Common myeloid progenitor, CD34-positive (primary cell): Measurements from ENCODE around the gene SULT1B1. TPM values are rescaled to one million over a fixed set of nuclear protein-coding genes. Genes with fewer than 3 reads are reported as not detected.
A peak's percentile ranks its signal among the peaks of the same experiment; 100 is the strongest.

Experiments
- CTCF ChIA-PET: fragments of 350-600 bp; sonication (Branson Sonifier 250); formaldehyde crosslinking; loops from one replicate; lab custom pipeline; 2021; ENCODE audit warnings: antibody characterized with exemption; lab: Charles Lee
- POLR2A ChIA-PET: fragments of 350-600 bp; sonication (Branson Sonifier 250); formaldehyde crosslinking; loops from one replicate; lab custom pipeline; 2021; ENCODE audit warnings: antibody characterized with exemption; lab: Charles Lee
- DNase-seq, 3 donors: peaks; one replicate each; pipeline versions ENCODE4 v3.0.0 to v3.0.0-alpha.2; 2013
- H3K27ac ChIP-seq, 2 experiments: 1 replicate in 1 of 2; 2 replicates in 1 of 2; pipeline ENCODE4 v1.7.0; 2013; ENCODE audit warnings: inconsistent platforms in 2 of 2, low read length in 2 of 2, mild to moderate bottlenecking in 2 of 2, low read depth in 1 of 2, moderate library complexity in 1 of 2; ENCODE audit not compliant: severe bottlenecking in 2 of 2, insufficient read depth in 1 of 2, poor library complexity in 1 of 2
- H3K27me3 ChIP-seq, 5 experiments: replicated peaks in 2 of 5; 1 replicate in 3 of 5; 2 replicates in 2 of 5; pipeline versions ENCODE4 v1.6.1 to v1.7.0; 2013; ENCODE audit warnings: low read length in 4 of 5, mild to moderate bottlenecking in 2 of 5, moderate library complexity in 2 of 5, inconsistent platforms in 1 of 5; ENCODE audit not compliant: insufficient read depth in 5 of 5, control insufficient read depth in 4 of 5
- H3K36me3 ChIP-seq, 4 experiments: 1 replicate in 2 of 4; 2 replicates in 2 of 4; pipeline versions ENCODE4 v1.6.1 to v1.7.0; 2013; ENCODE audit warnings: low read length in 3 of 4, control low read depth in 1 of 4, mild to moderate bottlenecking in 1 of 4; ENCODE audit not compliant: control insufficient read depth in 4 of 4, insufficient read depth in 4 of 4
- H3K4me1 ChIP-seq, 4 experiments: 1 replicate in 3 of 4; 2 replicates in 1 of 4; pipeline versions ENCODE4 v1.6.1 to v1.7.1; 2013; ENCODE audit warnings: low read length in 3 of 4, mild to moderate bottlenecking in 3 of 4, control low read depth in 1 of 4, inconsistent platforms in 1 of 4, moderate library complexity in 1 of 4; ENCODE audit not compliant: control insufficient read depth in 4 of 4, insufficient read depth in 4 of 4; ENCODE audit errors: control extremely low read depth in 1 of 4
- H3K4me3 ChIP-seq, 7 experiments: 1 replicate in 4 of 7; 2 replicates in 3 of 7; pipeline versions ENCODE4 v1.5.1 to v1.7.0; 2013; ENCODE audit warnings: mild to moderate bottlenecking in 7 of 7, low read length in 6 of 7, moderate library complexity in 6 of 7, inconsistent platforms in 2 of 7, low read depth in 2 of 7, control low read depth in 1 of 7; ENCODE audit not compliant: insufficient read depth in 4 of 7, control insufficient read depth in 1 of 7; ENCODE audit errors: extremely low read depth in 1 of 7
- H3K9me3 ChIP-seq, 5 experiments: 1 replicate in 4 of 5; 2 replicates in 1 of 5; pipeline versions ENCODE4 v1.6.1 to v1.7.1; 2013; ENCODE audit warnings: low read length in 4 of 5, mild to moderate bottlenecking in 2 of 5, inconsistent platforms in 1 of 5, low read depth in 1 of 5, moderate library complexity in 1 of 5; ENCODE audit not compliant: control insufficient read depth in 4 of 5, insufficient read depth in 2 of 5; ENCODE audit errors: control extremely low read depth in 1 of 5
- WGBS: methylation state at CpG from one replicate; pipeline ENCODE4 v1.1.5; 2013; ENCODE audit not compliant: insufficient coverage; 5-methylcytosine and 5-hydroxymethylcytosine counted together
- polyA plus RNA-seq: library from polyadenylated mRNA; unstranded; fragments of 120-200 nt; gene quantifications from one replicate; pipeline ENCODE4 v1.2.1, GENCODE V29; 2013

Gene SULT1B1
- 0.74 TPM for polyA plus RNA-seq

DNA sequence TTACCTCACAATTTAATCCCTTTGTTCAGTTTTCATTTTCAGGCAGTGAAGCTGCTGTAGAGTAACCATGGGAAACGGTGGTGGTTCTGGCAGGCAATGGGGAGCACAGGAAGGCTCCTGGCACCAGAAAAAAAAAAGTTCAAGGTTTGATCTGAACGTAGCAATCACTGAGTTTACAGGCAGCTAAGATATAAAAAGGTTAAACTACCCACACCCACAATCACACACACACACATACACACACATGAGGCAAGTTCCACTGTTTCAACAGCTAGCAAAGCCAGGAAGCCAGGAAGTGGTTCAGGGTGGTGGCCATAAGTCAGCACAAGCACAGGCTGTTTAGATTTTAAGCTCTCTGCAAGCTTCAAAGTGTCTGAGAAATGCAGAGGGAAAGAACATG is at the start of gene SULT1B1:
TSS of gene SULT1B1 (minus strand) at position 166 of the 400 bp plus-strand sequence. CDS start 5,403 bp downstream, outside the sequence.
- Histone ChIP-seq H3K27me3 (no peaks in the 10 kb centered on the region), H3K4me1 (peaks cover 0 to 29% (median 19%) of the 10 kb centered on the region in 4 experiments), H3K27ac (peak within 1 kb of the TSS; percentile 36 to 49), H3K4me3 (peak within 1 kb of the TSS in 5 of 7 experiments; percentile 16 to 58 (median 33)), H3K9me3 (no peaks in the 10 kb centered on the region), H3K36me3 (no peaks in the 10 kb centered on the region)
- DNase-seq, result peak; percentile 32 to 85 (median 75)
- WGBS, result 0% methylated on average over 1 of the region's 2 CpGs
- ChIA-PET POLR2A (no interaction called here), CTCF (interaction anchor here (1.2 kb wide), 1 partner anchor 27 kb away, joined by 4 read pairs; no protein-coding TSS in a partner anchor)

GRCh38 chr4:69800599-69800998 is 40.2 kb upstream of the SULT1B1 start:
- Histone ChIP-seq H3K27ac (no peak overlapping the region), H3K36me3 (no peaks in the 10 kb centered on the region), H3K4me3 (no peak overlapping the region), H3K9me3 (peaks cover 0 to 6% (median 2%) of the 10 kb centered on the region in 5 experiments), H3K27me3 (no peaks in the 10 kb centered on the region), H3K4me1 (no peaks in the 10 kb centered on the region)
- no peak for DNase-seq
- CTCF ChIA-PET, result no interaction called here
- POLR2A ChIA-PET, result no interaction called here
- WGBS, result no CpG with 5 or more reads among the region's 1 CpG

DNA sequence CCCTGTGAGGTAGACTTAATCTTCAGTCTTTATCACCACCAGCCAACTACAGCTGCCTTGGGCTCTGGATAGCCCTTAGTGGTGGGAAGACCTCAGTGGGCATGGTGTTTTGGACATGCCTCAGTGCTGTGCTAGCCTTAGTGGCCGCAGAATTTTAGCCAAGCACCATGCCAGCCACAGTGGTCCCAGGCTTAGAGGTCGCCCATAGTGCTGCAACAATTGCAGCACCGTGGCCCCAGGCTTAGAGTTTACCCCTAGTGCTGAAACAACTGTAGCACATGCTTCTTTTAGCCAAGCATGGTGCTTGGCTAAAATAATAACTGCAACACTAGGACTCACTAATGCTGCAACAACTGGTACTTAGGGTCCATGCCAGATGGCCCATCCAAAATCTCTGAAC is 38.9 kb upstream of the SULT1B1 start:
- no peak overlapping the region for H3K27ac ChIP-seq
- H3K36me3 ChIP-seq, result no peaks in the 10 kb centered on the region
- H3K4me3 ChIP-seq, result no peak overlapping the region
- no peaks in the 10 kb centered on the region for H3K27me3 ChIP-seq
- ChIA-PET CTCF (no interaction called here), POLR2A (no interaction called here)
- 97% methylated on average over 3 of the region's 3 CpGs for whole genome bisulfite sequencing
- no peak for DNase-seq
- peaks cover 0 to 6% (median 2%) of the 10 kb centered on the region in 5 experiments for H3K9me3 ChIP-seq
- H3K4me1 ChIP-seq, result no peaks in the 10 kb centered on the region

GRCh38 chr4:69793732-69794131 is 33.3 kb upstream of the SULT1B1 start:
- Histone ChIP-seq H3K36me3 (no peaks in the 10 kb centered on the region), H3K4me1 (no peaks in the 10 kb centered on the region), H3K27me3 (no peaks in the 10 kb centered on the region), H3K27ac (no peak overlapping the region), H3K4me3 (no peak overlapping the region), H3K9me3 (peaks cover 0 to 2% (median 0%) of the 10 kb centered on the region in 5 experiments)
- no peak for DNase-seq
- ChIA-PET POLR2A (no interaction called here), CTCF (no interaction called here)

DNA sequence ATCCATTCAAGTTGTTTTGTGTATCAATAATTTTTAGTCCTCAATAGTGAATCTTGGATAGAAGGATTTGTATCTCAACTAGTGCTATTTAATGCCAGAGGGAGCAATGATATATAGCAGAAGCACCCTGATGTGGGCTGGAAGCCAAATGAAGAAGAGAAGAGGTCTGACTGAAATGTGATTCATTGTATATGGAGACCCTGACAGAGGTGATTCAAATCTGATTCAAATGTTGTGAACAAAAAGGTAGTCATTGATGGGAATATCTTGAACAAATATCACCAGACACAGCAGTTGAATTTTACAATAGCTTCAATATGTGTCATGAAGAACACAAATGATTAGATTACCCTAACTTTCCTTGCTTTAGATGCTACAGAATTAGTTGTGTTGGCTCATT is 27.5 kb upstream of the SULT1B1 start:
- Histone ChIP-seq H3K27ac (no peak overlapping the region), H3K36me3 (no peaks in the 10 kb centered on the region), H3K27me3 (no peaks in the 10 kb centered on the region), H3K4me1 (no peaks in the 10 kb centered on the region), H3K9me3 (peaks cover 0 to 8% (median 1%) of the 10 kb centered on the region in 5 experiments), H3K4me3 (no peak overlapping the region)
- no peak for DNase-seq
- ChIA-PET POLR2A (no interaction called here), CTCF (interaction anchor here (1.7 kb wide), 1 partner anchor 28 kb away, joined by 4 read pairs; the partner anchor contains the start of gene SULT1B1)

DNA sequence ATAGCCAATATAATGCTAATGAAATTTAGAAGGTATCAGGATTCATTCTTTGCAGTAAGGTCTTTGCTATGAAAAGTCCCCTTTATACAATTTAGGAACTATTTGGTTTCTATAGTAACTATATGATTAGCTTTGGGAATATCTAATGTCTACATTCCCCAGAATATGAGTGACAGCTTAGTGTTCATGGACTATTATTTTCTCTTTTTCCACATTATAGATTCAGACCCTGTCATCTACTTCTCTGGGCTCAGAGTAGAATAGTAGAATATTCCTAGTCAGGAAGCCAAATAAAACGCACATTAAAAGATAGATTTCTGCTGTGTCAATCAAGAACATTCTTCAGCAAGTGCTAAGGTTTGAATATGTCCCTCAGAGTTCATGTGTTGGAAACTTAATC is 26.1 kb upstream of the SULT1B1 start:
- H3K9me3 ChIP-seq, result peaks cover 0 to 8% (median 1%) of the 10 kb centered on the region in 5 experiments
- no peak overlapping the region for H3K27ac ChIP-seq
- WGBS, result no CpG with 5 or more reads among the region's 1 CpG
- H3K4me1 ChIP-seq, result no peaks in the 10 kb centered on the region
- DNase-seq, result no peak
- CTCF ChIA-PET, result interaction anchor here (0.8 kb wide), 1 partner anchor 94 kb away, joined by 3 read pairs; no protein-coding TSS in a partner anchor
- H3K27me3 ChIP-seq, result no peaks in the 10 kb centered on the region
- POLR2A ChIA-PET, result no interaction called here
- no peak overlapping the region for H3K4me3 ChIP-seq
- no peaks in the 10 kb centered on the region for H3K36me3 ChIP-seq

DNA sequence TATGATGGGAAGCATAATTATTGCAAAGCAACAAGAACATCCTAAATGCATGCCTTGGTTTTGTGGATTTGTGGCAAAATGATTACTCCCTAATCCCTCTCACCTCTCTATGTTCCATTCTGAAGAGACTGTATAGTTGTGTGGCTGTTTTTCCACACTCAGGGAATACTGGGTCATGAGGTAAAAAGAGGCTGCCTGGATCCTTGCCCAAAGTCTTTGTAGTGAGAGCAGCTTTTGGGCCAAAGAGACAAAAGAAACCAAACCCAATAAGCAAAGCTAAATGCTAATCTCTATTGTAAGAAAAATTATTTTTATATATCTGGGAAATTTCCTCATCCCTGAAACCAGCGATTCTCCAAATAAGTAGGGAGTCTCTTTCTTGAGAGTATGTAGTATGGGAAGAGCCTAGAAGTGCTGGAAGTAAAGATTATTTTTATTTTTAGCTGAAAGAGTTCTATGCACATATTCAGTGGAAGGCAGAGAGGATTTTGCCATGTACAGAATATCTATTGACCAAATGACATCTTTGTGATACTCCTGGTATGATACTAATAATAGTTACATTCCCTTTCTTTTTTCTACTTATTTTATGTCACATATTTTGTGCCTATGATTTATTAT is 24.9 kb upstream of the SULT1B1 start:
- ChIA-PET POLR2A (no interaction called here), CTCF (no interaction called here)
- Histone ChIP-seq H3K4me1 (no peaks in the 10 kb centered on the region), H3K27ac (no peak overlapping the region), H3K9me3 (peaks cover 0 to 8% (median 1%) of the 10 kb centered on the region in 5 experiments), H3K4me3 (no peak overlapping the region), H3K36me3 (no peaks in the 10 kb centered on the region), H3K27me3 (no peaks in the 10 kb centered on the region)
- DNase-seq, result no peak
- WGBS, result 100% methylated on average over 1 of the region's 1 CpG
